Sigmoid colon (tissue), 4 donors: Measurements from ENCODE around the gene CYB5A.

Source experiments
- POLR2A ChIP-seq, 2 donors: fragments of 450-650 bp; IDR thresholded peaks; one replicate each; pipeline ENCODE4 v1.6.1; 2016; ENCODE audit warnings: antibody characterized with exemption in 2 of 2, mild to moderate bottlenecking in 2 of 2, moderate library complexity in 2 of 2
- POLR2AphosphoS5 ChIP-seq, 4 donors: sonication (generic); formaldehyde crosslinking; IDR thresholded peaks; one replicate each; pipeline ENCODE4 v1.6.1; 2017; ENCODE audit warnings: antibody characterized with exemption in 4 of 4
- TF ChIP-seq, protein P1 (sequence below), 4 experiments: fragments of 450-650 bp in 3 of 4; fragments of 200-600 bp in 1 of 4; IDR thresholded peaks; one replicate each; pipeline ENCODE4 v1.5.1; 2016 to 2019; ENCODE audit warnings: antibody characterized with exemption in 4 of 4, mild to moderate bottlenecking in 3 of 4, moderate library complexity in 2 of 4

DNA sequence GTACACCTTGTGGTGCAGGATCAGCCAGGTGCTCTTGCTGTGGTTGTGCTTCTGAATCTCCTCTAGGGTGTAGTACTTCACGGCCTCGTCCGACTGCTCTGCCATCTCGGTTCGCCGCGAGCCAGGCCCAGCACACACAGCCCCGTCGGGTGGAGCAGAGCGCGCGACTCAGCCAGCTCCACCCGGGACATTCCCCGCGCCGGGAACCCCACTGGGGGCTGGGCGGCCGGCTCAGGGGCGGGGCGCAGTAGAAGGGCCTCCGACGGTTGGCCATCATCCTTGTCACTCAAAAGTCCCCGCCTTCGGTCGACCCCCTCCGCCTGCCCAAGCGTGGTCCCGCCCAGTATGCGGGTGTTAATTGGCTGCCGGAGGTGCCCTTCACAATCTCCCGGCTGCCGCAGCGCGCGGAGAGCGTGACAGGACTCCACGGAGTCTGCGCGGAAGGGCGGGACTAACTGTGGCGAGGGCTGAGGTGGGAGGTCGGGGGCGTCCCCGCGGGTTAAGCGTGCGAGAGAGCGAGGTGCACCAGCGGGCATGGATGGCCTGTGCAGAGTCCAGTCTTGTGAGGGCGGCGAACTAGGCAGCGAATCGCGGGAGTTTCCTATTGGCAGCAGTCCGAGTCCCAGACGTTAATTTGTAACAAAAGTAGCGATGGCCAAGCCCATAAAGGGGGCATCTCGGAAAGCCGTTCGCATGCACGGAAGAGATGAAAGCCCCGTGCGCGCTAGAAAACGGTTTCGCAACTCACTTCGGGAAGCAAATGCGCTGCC is at the start of gene CYB5A:
- TF ChIP-seq POLR2AphosphoS5 (IDR thresholded peaks at IDR 0.05) (peak; percentile 58 to 89 (median 82)), POLR2A (IDR thresholded peaks at IDR 0.05) (peak; percentile 36 to 53)
- TF ChIP-seq, protein P1, sequence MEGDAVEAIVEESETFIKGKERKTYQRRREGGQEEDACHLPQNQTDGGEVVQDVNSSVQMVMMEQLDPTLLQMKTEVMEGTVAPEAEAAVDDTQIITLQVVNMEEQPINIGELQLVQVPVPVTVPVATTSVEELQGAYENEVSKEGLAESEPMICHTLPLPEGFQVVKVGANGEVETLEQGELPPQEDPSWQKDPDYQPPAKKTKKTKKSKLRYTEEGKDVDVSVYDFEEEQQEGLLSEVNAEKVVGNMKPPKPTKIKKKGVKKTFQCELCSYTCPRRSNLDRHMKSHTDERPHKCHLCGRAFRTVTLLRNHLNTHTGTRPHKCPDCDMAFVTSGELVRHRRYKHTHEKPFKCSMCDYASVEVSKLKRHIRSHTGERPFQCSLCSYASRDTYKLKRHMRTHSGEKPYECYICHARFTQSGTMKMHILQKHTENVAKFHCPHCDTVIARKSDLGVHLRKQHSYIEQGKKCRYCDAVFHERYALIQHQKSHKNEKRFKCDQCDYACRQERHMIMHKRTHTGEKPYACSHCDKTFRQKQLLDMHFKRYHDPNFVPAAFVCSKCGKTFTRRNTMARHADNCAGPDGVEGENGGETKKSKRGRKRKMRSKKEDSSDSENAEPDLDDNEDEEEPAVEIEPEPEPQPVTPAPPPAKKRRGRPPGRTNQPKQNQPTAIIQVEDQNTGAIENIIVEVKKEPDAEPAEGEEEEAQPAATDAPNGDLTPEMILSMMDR (IDR thresholded peaks at IDR 0.05): no peak
